OCI-LY3 (cell line): ENCODE results near the gene BCL11B.

Experiments used
- H2AFZ ChIP-seq: fragments of 200-600, 300-600 bp; shearing (Covaris generic); 2 replicates; pipeline ENCODE4 v1.6.0; 2014; ENCODE audit warnings: antibody characterized with exemption, low read depth, low read length
- H3K27ac ChIP-seq: fragments of 200-600, 300-600 bp; sonication (generic); 2 replicates; pipeline ENCODE4 v1.5.1; 2014; ENCODE audit warnings: mild to moderate bottlenecking, low read length, moderate library complexity, mixed read lengths
- H3K27me3 ChIP-seq: fragments of 200-600, 300-600 bp; sonication (generic); 2 replicates; pipeline ENCODE4 v1.6.1; 2014; ENCODE audit warnings: low read depth, low read length, mixed read lengths
- H3K36me3 ChIP-seq: fragments of 200-600, 300-600 bp; sonication (generic); replicated peaks from 2 replicates; pipeline ENCODE3; 2014; ENCODE audit warnings: low read depth, low read length, mixed read lengths
- H3K4me1 ChIP-seq: fragments of 300-600, 200-600 bp; sonication (generic); 2 replicates; pipeline ENCODE4 v1.6.1; 2014; ENCODE audit warnings: low read length, mixed read lengths
- H3K4me2 ChIP-seq: fragments of 200-600, 300-600 bp; sonication (generic); 2 replicates; pipeline ENCODE4 v1.6.1; 2014; ENCODE audit warnings: low read length, mixed read lengths
- H3K4me3 ChIP-seq: fragments of 300-600, 200-600 bp; sonication (generic); 2 replicates; pipeline ENCODE4 v1.5.1; 2014; ENCODE audit warnings: antibody characterized with exemption, mild to moderate bottlenecking, low read length, moderate library complexity
- H3K79me2 ChIP-seq: fragments of 300-600, 200-600 bp; shearing (Covaris generic); 2 replicates; pipeline ENCODE4 v1.6.1; 2014; ENCODE audit warnings: mild to moderate bottlenecking, low read length, mixed read lengths
- H3K9ac ChIP-seq: fragments of 300-600, 200-600 bp; shearing (Covaris generic); 2 replicates; pipeline ENCODE4 v1.6.0; 2014; ENCODE audit warnings: mild to moderate bottlenecking, low read length, moderate library complexity
- H3K9me3 ChIP-seq: fragments of 200-600, 300-600 bp; shearing (Covaris generic); 2 replicates; pipeline ENCODE4 v1.6.1; 2014; ENCODE audit warnings: low read length, mixed read lengths; ENCODE audit not compliant: insufficient read depth
- H4K20me1 ChIP-seq: fragments of 200-600, 300-600 bp; sonication (generic); 2 replicates; pipeline ENCODE4 v1.6.1; 2016; ENCODE audit warnings: low read length, mixed read lengths; ENCODE audit not compliant: insufficient read depth
- EZH2phosphoT487 ChIP-seq: fragments of 200-600 bp; shearing (Covaris generic); IDR thresholded peaks from 2 replicates; pipeline ENCODE4 v1.6.1; 2018; ENCODE audit warnings: antibody characterized with exemption, mixed run types, low read depth
- TF ChIP-seq, protein P1 (sequence below): fragments of 200-600, 300-600 bp; sonication (generic); IDR thresholded peaks from 2 replicates; pipeline ENCODE4 v1.5.1; 2014; ENCODE audit warnings: antibody characterized with exemption, low read length, low read depth

Gene BCL11B

GRCh38 chr14:99212199-99212598 lies 59.8 kb downstream of the BCL11B start:
- no peaks in the 10 kb centered on the region for H3K36me3 ChIP-seq
- H3K4me1 ChIP-seq: no peaks in the 10 kb centered on the region
- no peaks in the 10 kb centered on the region for H3K27me3 ChIP-seq
- no peak overlapping the region for H2AFZ ChIP-seq
- TF ChIP-seq, protein P1, sequence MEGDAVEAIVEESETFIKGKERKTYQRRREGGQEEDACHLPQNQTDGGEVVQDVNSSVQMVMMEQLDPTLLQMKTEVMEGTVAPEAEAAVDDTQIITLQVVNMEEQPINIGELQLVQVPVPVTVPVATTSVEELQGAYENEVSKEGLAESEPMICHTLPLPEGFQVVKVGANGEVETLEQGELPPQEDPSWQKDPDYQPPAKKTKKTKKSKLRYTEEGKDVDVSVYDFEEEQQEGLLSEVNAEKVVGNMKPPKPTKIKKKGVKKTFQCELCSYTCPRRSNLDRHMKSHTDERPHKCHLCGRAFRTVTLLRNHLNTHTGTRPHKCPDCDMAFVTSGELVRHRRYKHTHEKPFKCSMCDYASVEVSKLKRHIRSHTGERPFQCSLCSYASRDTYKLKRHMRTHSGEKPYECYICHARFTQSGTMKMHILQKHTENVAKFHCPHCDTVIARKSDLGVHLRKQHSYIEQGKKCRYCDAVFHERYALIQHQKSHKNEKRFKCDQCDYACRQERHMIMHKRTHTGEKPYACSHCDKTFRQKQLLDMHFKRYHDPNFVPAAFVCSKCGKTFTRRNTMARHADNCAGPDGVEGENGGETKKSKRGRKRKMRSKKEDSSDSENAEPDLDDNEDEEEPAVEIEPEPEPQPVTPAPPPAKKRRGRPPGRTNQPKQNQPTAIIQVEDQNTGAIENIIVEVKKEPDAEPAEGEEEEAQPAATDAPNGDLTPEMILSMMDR: no peak
- TF ChIP-seq EZH2phosphoT487: no peak
- no peaks in the 10 kb centered on the region for H3K79me2 ChIP-seq
- H3K9ac ChIP-seq: no peak overlapping the region
- no peaks in the 10 kb centered on the region for H4K20me1 ChIP-seq
- H3K9me3 ChIP-seq: no peaks in the 10 kb centered on the region
- H3K4me3 ChIP-seq: no peak overlapping the region
- no peak overlapping the region for H3K27ac ChIP-seq
- no peak overlapping the region for H3K4me2 ChIP-seq

DNA sequence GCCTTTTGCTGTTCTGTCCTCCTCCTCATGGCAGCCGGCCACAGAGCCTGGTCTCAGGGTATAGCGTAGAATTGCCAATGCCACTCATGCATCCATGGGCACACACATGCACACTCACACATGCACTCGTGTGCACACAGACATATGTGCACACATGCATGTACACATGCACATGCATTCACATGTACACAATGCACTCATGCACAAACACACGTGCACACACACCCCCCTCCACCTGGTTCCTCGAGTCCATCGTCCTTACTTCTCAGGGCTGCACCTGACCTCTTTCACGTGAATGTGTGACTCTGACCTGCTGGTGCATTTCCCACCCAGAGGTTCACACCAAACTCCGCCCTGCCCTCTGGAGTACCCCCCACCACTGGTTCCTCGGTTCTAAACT lies 60.6 kb downstream of the BCL11B start:
- no peaks in the 10 kb centered on the region for H3K79me2 ChIP-seq

GRCh38 chr14:99210333-99210732 lies 61.7 kb downstream of the BCL11B start:
- Histone ChIP-seq H2AFZ (no peak overlapping the region), H3K27ac (no peak overlapping the region), H3K4me3 (no peak overlapping the region), H3K27me3 (no peaks in the 10 kb centered on the region), H3K4me1 (no peaks in the 10 kb centered on the region), H3K9ac (no peak overlapping the region), H3K79me2 (no peaks in the 10 kb centered on the region), H4K20me1 (no peaks in the 10 kb centered on the region), H3K9me3 (no peaks in the 10 kb centered on the region), H3K4me2 (no peak overlapping the region), H3K36me3 (no peaks in the 10 kb centered on the region)
- TF ChIP-seq, protein P1: no peak
- TF ChIP-seq EZH2phosphoT487: no peak

More for the DNA sequence above, 60.6 kb downstream of the BCL11B start:
- Histone ChIP-seq H3K4me2 (no peak overlapping the region), H3K9me3 (no peaks in the 10 kb centered on the region), H3K9ac (no peak overlapping the region), H2AFZ (no peak overlapping the region), H3K4me1 (no peaks in the 10 kb centered on the region), H3K36me3 (no peaks in the 10 kb centered on the region), H3K27me3 (no peaks in the 10 kb centered on the region), H3K4me3 (no peak overlapping the region), H4K20me1 (no peaks in the 10 kb centered on the region), H3K27ac (no peak overlapping the region)
- TF ChIP-seq, protein P1: no peak
- no peak for TF ChIP-seq EZH2phosphoT487

GRCh38 chr14:99209409-99209808 lies 62.6 kb downstream of the BCL11B start:
- no peaks in the 10 kb centered on the region for H3K4me1 ChIP-seq
- no peak for TF ChIP-seq EZH2phosphoT487
- TF ChIP-seq, protein P1: no peak
- no peaks in the 10 kb centered on the region for H3K9me3 ChIP-seq
- no peak overlapping the region for H3K4me3 ChIP-seq
- H4K20me1 ChIP-seq: no peaks in the 10 kb centered on the region
- H2AFZ ChIP-seq: no peak overlapping the region
- H3K4me2 ChIP-seq: no peak overlapping the region
- no peak overlapping the region for H3K27ac ChIP-seq
- H3K27me3 ChIP-seq: no peaks in the 10 kb centered on the region
- H3K79me2 ChIP-seq: no peaks in the 10 kb centered on the region
- H3K9ac ChIP-seq: no peak overlapping the region
- H3K36me3 ChIP-seq: no peaks in the 10 kb centered on the region
